MG63 (cell line): ENCODE data around the gene GCLM. TPM values are rescaled to one million over a fixed set of nuclear protein-coding genes. Genes with fewer than 3 reads are reported as not detected.
A peak's percentile ranks its signal among the peaks of the same experiment; 100 is the strongest.
"Not testable (repeated sequence)": the region's sequence is repeated elsewhere in the genome, so short reads cannot be mapped to it uniquely, and the experiment has no call there.

Experiments
- DNase-seq: peaks from one replicate; pipeline ENCODE4 v3.0.0-alpha.2; 2020
- H3K27me3 ChIP-seq: fragments of 250-450 bp; sonication (Bioruptor Pico); 2 replicates; pipeline ENCODE4 v1.5.1; 2020; ENCODE audit warnings: mild to moderate bottlenecking, moderate library complexity
- H3K36me3 ChIP-seq: fragments of 250-450 bp; sonication (Bioruptor Pico); 2 replicates; pipeline ENCODE4 v1.5.1; 2020; ENCODE audit warnings: mild to moderate bottlenecking, moderate library complexity
- H3K4me3 ChIP-seq: fragments of 250-450 bp; sonication (Bioruptor Pico); 2 replicates; pipeline ENCODE4 v1.5.1; 2020; ENCODE audit warnings: mild to moderate bottlenecking, moderate library complexity
- H3K9me3 ChIP-seq: fragments of 250-450 bp; sonication (Bioruptor Pico); 2 replicates; pipeline ENCODE4 v1.5.1; 2020; ENCODE audit warnings: mild to moderate bottlenecking, moderate library complexity
- total RNA-seq: library from RNA; depleted of rRNA; stranded (reverse); fragments of >200 nt; shearing (Covaris generic); gene quantifications from 2 replicates; pipeline ENCODE4 v1.2.3, GENCODE V29; 2014; ENCODE audit warnings: low replicate concordance; rRNA removed

GCLM gene
- total RNA-seq: 115 and 160 TPM in 2 replicates

- no peaks in the 10 kb centered on the region for H3K27me3 ChIP-seq
- peaks cover 4% of the 10 kb centered on the region for H3K9me3 ChIP-seq
- peak; percentile 95 for DNase-seq
- peak within 1 kb of the TSS; percentile 78 for H3K4me3 ChIP-seq
- H3K36me3 ChIP-seq: peaks cover 32% of the 10 kb centered on the region
Measured at GRCh38 chr1:93909146-93910050, at the start of gene GCLM. Gene GCLM (minus strand): TSS chr1:93909430. CDS start chr1:93909163, 267 bp downstream.

DNA sequence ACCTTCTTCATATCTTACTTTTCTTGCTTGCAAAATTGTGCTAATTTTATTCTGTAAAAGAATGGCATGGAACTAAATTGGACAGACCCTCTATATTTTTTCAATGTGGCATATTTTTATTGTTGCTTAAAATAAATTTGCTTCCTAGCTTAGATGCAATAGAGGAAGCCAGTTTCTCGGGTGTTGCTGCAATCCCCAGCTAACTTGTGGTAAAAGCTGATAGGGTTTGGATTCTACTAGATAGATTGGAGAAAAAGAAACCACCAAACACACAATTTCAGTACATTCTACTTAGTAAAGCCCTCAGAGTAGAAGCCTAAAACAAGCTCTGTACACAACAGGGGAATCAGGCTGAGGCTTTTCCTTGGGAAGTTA, 49.5 kb upstream of the GCLM start:
- H3K4me3 ChIP-seq: no peak overlapping the region
- no peak for DNase-seq
- H3K27me3 ChIP-seq: no peaks in the 10 kb centered on the region
- H3K36me3 ChIP-seq: no peaks in the 10 kb centered on the region
- peaks cover 20% of the 10 kb centered on the region for H3K9me3 ChIP-seq

- Histone ChIP-seq H3K4me3 (no peak overlapping the region), H3K27me3 (no peaks in the 10 kb centered on the region), H3K36me3 (no peaks in the 10 kb centered on the region), H3K9me3 (peaks cover 22% of the 10 kb centered on the region)
- DNase-seq: no peak
Measured at GRCh38 chr1:93958032-93958725, 48.9 kb upstream of the GCLM start.

- peaks cover 22% of the 10 kb centered on the region for H3K9me3 ChIP-seq
- no peak overlapping the region for H3K4me3 ChIP-seq
- DNase-seq: no peak
- no peaks in the 10 kb centered on the region for H3K36me3 ChIP-seq
- no peaks in the 10 kb centered on the region for H3K27me3 ChIP-seq
Measured at GRCh38 chr1:93955765-93956164, 46.5 kb upstream of the GCLM start.

DNA sequence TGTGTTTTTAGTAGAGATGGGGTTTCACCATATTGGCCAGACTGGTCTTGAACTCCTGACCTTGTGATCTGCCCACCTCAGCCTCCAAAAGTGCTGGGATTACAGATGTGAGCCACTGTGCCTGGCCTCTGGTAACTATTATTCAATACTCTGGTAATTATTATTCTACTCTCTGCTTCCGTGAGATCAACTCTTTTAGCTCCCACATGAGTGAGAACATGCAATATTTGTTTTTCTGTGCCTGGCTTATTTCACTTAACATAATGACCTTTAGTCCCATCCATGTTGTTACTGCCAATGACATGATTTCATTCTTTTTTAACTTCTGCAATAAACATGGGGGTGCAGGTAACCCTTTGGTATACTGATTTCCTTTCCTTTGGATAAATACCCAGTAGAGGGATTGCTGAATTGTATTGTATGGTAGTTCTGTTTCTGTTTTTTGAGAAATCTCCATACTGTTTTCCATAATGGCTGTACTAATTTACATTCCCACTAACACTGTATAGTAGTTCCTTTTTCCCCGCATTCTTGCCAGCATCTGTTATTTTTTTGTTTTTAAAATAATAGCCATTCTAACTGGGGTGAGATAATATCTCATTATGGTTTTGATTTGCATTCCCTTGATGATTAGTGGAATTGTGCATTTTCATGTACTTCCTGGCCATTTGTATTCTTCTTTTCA, 37.9 kb upstream of the GCLM start:
- DNase-seq, H3K36me3 ChIP-seq, H3K9me3 ChIP-seq, H3K27me3 ChIP-seq, H3K4me3 ChIP-seq: not testable (repeated sequence)

GRCh38 chr1:93938461-93939145, 29.4 kb upstream of the GCLM start:
- Histone ChIP-seq H3K36me3 (no peaks in the 10 kb centered on the region), H3K9me3 (peaks cover 10% of the 10 kb centered on the region; the same call in 1 of the 2 replicates), H3K27me3 (no peaks in the 10 kb centered on the region), H3K4me3 (no peak overlapping the region)
- no peak for DNase-seq

DNA sequence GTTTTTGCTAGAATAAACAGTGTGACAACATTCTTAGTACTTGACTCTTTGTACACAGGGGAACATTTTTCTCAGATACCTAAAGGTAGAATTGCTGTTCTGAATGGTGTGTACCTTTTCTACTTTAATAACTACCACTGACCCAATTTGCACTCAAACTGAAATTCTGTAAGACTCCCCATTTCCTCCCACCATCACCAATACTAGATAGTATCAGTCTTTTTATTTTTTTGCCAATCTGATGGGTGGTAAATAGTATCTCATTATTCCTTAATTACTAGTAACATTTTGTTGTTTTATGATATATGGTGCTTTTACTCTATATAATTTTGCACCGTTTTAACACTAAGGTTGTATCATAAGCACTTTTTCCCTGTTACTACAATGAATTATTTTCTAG, 28.8 kb upstream of the GCLM start:
- DNase-seq: no peak
- H3K27me3 ChIP-seq: no peaks in the 10 kb centered on the region
- H3K36me3 ChIP-seq: no peaks in the 10 kb centered on the region
- no peak overlapping the region for H3K4me3 ChIP-seq
- peaks cover 10% of the 10 kb centered on the region; the same call in 1 of the 2 replicates for H3K9me3 ChIP-seq

DNA sequence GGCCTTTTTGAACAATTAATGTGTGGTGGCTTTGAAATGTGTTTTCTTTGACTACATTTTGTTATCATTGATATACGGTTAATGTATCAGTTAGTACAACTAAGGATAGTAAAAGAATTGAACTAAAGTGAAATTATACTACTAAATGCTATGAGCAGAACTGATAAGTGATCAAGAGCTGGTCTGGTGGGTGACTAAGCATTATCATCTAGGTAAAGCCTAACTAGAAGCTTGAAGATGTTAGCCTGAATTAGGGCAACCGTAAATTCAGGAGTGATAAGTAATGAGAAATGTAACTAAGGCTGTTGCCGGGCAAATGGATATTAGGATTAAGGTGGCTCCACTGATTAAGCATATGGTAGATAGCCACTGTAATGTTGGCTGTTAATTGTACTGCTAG, 16.0 kb upstream of the GCLM start:
- H3K27me3 ChIP-seq: no peaks in the 10 kb centered on the region
- no peaks in the 10 kb centered on the region for H3K36me3 ChIP-seq
- H3K4me3 ChIP-seq: no peak overlapping the region
- DNase-seq: no peak
- peaks cover 8% of the 10 kb centered on the region for H3K9me3 ChIP-seq

- Histone ChIP-seq H3K27me3 (no peaks in the 10 kb centered on the region), H3K36me3 (no peaks in the 10 kb centered on the region), H3K4me3 (no peak overlapping the region), H3K9me3 (0 out of 2 replicates have a peak, but pooled peaks cover 2% of the 10 kb centered on the region)
- no peak for DNase-seq
Measured at GRCh38 chr1:93919780-93920179, 10.6 kb upstream of the GCLM start.

DNA sequence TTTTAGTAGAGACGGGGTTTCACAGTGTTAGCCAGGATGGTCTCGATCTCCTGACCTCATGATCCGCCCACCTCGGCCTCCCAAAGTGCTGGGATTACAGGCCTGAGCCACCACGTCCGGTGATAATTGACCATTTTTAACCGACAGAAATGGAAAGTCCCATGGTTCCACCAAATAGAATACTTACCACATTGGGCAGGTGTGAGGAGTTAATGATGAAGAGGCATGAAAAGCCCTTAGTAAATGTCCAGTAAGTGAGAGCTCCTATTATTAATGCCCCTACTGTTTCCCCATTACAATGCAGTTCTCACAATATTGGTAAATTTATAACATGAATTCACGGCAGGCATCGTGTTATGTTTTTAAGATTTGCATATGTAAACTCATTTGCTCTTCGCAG, 8.1 kb upstream of the GCLM start:
- H3K27me3 ChIP-seq: no peaks in the 10 kb centered on the region
- no peaks in the 10 kb centered on the region for H3K36me3 ChIP-seq
- H3K9me3 ChIP-seq: peaks cover 2% of the 10 kb centered on the region; the same call in 1 of the 2 replicates
- DNase-seq: no peak
- no peak overlapping the region for H3K4me3 ChIP-seq

DNA sequence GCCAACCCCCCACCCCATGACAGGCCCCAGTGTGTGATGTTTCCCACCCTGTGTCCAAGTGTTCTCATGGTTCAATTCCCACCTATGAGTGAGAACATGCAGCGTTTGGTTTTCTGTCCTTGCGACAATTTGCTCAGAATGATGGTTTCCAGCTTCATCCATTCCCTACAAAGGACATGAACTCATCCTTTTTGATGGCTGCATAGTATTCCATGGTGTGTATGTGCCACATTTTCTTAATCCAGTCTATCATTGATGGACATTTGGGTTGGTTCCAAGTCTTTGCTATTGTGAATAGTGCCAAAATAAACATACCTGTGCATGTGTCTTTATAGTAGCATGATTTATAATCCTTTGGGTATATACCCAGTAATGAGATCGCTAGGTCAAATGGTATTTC, 1.6 kb upstream of the GCLM start:
- DNase-seq, H3K4me3 ChIP-seq, H3K27me3 ChIP-seq, H3K9me3 ChIP-seq: not testable (repeated sequence)
- H3K36me3 ChIP-seq: peaks cover 28% of the 10 kb centered on the region

DNA sequence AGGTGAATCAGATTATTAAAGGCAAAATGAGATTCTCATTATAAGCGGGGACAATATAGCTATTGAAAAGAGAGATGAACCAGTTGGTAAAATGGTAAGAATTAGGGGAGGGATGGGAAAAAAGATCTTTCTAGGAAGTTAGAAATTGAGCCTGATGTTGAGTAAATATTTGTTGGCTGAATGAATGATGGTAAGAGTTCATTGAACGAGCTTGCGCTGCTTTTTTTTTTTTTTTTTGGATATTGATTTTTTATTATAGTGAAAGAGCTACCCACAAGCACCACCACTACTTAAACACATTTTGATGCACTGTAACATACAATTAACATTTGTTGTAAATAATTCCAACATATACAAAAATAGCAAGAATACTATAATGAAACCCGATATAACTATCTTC, 1.1 kb upstream of the GCLM start:
- Histone ChIP-seq H3K4me3 (no peak overlapping the region), H3K27me3 (no peaks in the 10 kb centered on the region), H3K36me3 (peaks cover 28% of the 10 kb centered on the region), H3K9me3 (peaks cover 5% of the 10 kb centered on the region)
- no peak for DNase-seq

DNA sequence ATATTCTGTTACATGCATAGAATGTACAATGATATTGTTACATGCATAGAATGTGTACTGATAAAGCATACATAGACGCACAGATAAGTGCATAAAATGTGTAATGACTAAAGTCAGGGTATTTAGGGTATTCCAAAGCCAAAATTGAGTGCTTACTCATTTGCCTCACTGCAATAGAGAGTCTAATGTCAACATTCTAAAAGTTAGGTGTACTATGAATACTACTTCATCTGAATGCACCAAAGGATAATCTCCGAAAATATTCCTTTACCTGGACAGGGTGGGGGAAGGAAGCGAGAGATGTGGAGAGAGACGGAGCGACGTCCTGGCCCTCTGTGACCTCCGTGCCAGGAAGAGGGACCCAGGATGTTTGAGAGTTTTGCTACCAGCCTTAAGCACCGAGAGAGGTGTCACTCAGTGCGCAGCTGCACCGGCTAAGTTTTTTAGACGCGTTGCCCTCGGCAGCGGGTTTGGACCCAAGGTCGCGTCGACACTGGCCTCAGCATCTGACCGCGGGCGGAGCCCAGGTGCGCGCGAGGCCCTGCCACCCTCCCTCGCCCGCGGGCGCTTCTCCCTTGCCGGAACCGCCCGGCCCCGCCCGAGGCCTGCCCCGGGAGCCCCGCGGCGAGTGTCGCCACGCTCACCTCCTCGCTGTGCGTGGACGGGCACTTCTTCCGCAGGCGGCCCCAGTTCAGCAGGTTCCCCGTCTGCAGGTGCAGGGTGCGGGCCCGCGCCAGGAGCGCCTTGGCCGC, 660 bp downstream of the GCLM start:
- peak; percentile 40 for DNase-seq
- peaks cover 4% of the 10 kb centered on the region for H3K9me3 ChIP-seq
- H3K4me3 ChIP-seq: peak overlapping the region; percentile 78
- H3K27me3 ChIP-seq: no peaks in the 10 kb centered on the region
- H3K36me3 ChIP-seq: peaks cover 39% of the 10 kb centered on the region

- peak overlapping the region; percentile 78 for H3K4me3 ChIP-seq
- DNase-seq: peak; percentile 76
- peaks cover 45% of the 10 kb centered on the region for H3K36me3 ChIP-seq
- H3K9me3 ChIP-seq: peaks cover 4% of the 10 kb centered on the region
- no peaks in the 10 kb centered on the region for H3K27me3 ChIP-seq
Measured at GRCh38 chr1:93907718-93908117, 1.5 kb downstream of the GCLM start.

DNA sequence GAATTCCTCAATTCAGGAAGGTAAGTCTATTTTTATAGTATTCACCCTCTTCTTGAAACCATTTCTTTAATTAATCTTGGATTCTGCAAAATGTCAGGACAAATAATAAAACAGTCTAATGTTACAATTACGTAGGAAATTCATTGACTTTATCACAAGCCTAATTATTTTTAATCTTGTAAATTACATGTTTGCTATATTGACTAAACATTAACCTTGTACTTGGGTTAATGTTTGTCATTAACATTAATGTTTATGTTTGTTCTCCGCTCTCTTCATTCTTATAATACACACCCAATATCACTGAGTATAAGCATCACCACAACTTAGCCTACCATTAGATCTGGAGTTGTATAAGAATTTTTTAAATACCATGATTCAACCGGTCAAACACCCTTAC, 2.8 kb downstream of the GCLM start:
- no peak for DNase-seq
- H3K4me3 ChIP-seq: peak overlapping the region; percentile 78

DNA sequence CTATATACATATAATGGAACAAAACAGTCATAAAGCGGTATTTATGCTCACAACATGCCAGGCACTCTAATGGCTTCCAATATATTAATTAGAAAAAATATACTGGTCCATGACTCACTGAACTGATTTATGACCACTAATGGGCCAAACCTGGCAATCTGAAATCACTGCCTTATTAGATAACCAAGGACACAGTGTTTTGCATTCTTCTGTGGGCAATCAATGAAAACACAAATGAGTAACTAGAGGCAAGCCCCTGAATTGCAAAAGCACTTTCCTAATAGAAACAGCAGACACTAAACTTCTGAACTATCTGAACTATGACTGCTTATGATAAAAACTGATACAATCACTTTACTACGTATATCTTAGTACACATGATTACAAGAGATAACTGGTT, 3.5 kb downstream of the GCLM start:
- Histone ChIP-seq H3K4me3 (peak overlapping the region; percentile 78), H3K36me3 (peaks cover 62% of the 10 kb centered on the region), H3K9me3 (peaks cover under 1% of the 10 kb centered on the region; the same call in 1 of the 2 replicates), H3K27me3 (no peaks in the 10 kb centered on the region)
- DNase-seq: no peak

More for the DNA sequence above, 2.8 kb downstream of the GCLM start:
- Histone ChIP-seq H3K27me3 (no peaks in the 10 kb centered on the region), H3K36me3 (peaks cover 55% of the 10 kb centered on the region), H3K9me3 (peaks cover 4% of the 10 kb centered on the region; the same call in 1 of the 2 replicates)
